Activated naive CD4-positive, alpha-beta T cell treated with anti-CD3 and anti-CD28 coated beads, Interleukin-2, amount 50 U/mL, for 24 hours (primary cell): ENCODE results near the gene GABBR1.

Experiments used
- H3K27ac Mint-ChIP-seq: one replicate; pipeline ENCODE4 v1.8.0; 2021; ENCODE audit warnings: mild to moderate bottlenecking, mixed read lengths
- H3K27me3 Mint-ChIP-seq: one replicate; pipeline ENCODE4 v1.8.0; 2021; ENCODE audit warnings: mixed read lengths
- H3K36me3 Mint-ChIP-seq: one replicate; pipeline ENCODE4 v1.8.0; 2021; ENCODE audit warnings: mixed read lengths
- H3K4me1 Mint-ChIP-seq: one replicate; pipeline ENCODE4 v1.8.0; 2021; ENCODE audit warnings: mixed read lengths
- H3K4me3 Mint-ChIP-seq: one replicate; pipeline ENCODE4 v1.8.0; 2021; ENCODE audit warnings: mild to moderate bottlenecking, mixed read lengths
- H3K9me3 Mint-ChIP-seq: one replicate; pipeline ENCODE4 v1.8.0; 2021; ENCODE audit warnings: mixed read lengths

GABBR1 gene

DNA sequence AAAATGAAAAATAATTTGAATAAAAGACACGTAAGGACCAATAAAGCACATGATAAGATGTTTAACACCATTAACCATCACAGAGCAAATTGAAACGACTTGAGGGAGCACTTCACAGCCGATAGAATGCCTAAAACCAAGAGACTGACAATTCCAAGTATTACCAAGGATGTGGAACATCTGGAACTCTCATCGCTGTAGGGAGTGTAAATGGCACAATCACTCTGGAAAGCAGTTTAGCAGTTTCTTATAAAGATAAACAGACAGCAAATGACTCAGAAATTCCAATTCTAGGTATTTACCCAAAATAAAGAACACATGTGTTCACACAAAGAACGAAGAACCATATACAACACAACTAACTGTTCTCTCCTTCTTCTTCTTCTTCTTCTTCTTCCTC lies 65.0 kb downstream of the GABBR1 start:
- H3K27ac Mint-ChIP-seq: no peak overlapping the region

DNA sequence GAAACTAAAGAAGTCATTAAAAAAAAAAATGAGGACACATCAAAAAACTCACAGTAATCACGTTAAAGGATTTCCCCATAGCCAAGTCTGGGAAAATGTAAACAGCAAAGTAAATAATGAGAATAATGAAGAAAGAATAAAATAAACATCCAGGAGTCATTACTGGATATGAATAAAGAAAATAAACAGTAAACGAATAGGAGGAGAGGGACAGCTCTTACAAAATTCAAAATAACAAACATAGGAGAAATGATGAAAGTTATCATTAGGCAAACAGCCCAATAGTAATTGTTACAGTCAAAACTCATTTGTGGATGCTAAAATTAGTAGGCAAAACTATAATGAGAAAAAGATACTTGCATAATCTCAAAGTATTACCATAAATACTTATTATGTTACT lies 65.4 kb downstream of the GABBR1 start:
- no peaks in the 10 kb centered on the region for H3K9me3 Mint-ChIP-seq
- peaks cover 8% of the 10 kb centered on the region for H3K4me1 Mint-ChIP-seq
- H3K27me3 Mint-ChIP-seq: peaks cover 28% of the 10 kb centered on the region
- H3K36me3 Mint-ChIP-seq: no peaks in the 10 kb centered on the region
- no peak overlapping the region for H3K4me3 Mint-ChIP-seq
- H3K27ac Mint-ChIP-seq: no peak overlapping the region

More for the DNA sequence above, 65.0 kb downstream of the GABBR1 start:
- no peaks in the 10 kb centered on the region for H3K9me3 Mint-ChIP-seq
- no peak overlapping the region for H3K4me3 Mint-ChIP-seq
- no peaks in the 10 kb centered on the region for H3K36me3 Mint-ChIP-seq
- H3K4me1 Mint-ChIP-seq: peaks cover 8% of the 10 kb centered on the region
- H3K27me3 Mint-ChIP-seq: peaks cover 27% of the 10 kb centered on the region

DNA sequence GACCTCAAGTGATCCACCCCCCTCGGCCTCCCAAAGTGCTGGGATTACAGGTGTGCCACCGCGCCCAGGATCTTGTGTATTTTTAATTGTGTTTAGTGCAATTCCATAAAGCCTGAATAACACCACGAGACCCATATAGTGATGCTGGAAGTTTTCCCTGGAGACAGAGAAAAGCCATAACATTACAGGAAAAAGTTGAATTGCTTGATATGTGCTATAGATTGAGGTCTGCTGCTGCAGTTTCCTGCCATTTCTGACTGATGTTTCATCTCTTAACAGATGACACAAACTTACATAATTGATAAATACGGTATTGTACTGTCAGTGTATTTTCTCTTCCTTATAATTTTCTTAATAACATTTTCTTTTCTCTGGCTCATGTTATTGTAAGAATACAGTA lies 66.1 kb downstream of the GABBR1 start:
- H3K4me1 Mint-ChIP-seq: peaks cover 8% of the 10 kb centered on the region
- no peaks in the 10 kb centered on the region for H3K36me3 Mint-ChIP-seq
- H3K27me3 Mint-ChIP-seq: peaks cover 26% of the 10 kb centered on the region
- H3K27ac Mint-ChIP-seq: no peak overlapping the region
- H3K9me3 Mint-ChIP-seq: no peaks in the 10 kb centered on the region
- H3K4me3 Mint-ChIP-seq: no peak overlapping the region

DNA sequence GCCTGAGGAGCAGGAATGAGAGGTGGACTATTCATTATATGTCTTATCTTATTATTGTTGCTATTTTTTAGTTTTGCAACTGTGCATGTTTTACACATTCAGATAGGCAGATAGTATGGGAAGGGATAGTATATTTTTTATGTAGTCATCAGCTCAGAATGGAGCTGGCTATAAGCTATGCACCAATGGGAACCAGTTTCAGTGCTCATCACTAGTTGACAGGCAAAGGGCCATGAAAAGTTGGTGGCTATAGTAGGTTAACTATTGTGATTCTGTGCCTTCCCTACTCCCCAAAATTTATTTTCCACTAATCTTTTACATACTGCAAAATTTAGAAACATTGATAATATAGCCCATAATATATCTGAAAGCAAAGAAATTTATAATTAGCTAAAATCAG lies 68.1 kb downstream of the GABBR1 start:
- peaks cover 32% of the 10 kb centered on the region for H3K27me3 Mint-ChIP-seq
- no peaks in the 10 kb centered on the region for H3K9me3 Mint-ChIP-seq
- no peak overlapping the region for H3K27ac Mint-ChIP-seq
- no peaks in the 10 kb centered on the region for H3K36me3 Mint-ChIP-seq
- H3K4me3 Mint-ChIP-seq: no peak overlapping the region
- H3K4me1 Mint-ChIP-seq: peaks cover 8% of the 10 kb centered on the region

DNA sequence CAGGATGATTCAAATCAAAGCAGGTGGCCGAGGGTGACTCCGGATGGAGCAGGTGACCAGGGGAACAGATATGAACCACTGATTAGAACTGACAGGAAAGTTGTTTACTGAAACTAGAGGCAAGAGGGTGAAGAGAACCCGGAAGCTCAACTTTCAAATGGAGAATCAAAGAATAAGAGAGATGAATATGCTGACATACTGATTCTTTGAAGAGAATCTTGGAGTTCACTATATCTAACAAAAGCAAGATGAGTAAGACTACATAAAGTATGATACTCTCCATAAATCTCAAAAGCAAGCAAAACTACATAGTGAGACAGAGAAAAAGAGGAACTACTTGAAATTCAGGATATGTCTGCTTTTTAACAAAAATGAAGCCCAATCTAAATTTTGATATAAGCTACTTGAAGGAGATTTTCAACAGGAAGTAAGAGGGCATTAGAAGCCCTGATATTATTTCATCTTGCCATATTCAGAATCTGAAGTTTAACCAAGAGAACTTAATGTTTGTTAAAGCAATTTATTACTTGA lies 69.5 kb downstream of the GABBR1 start:
- Mint-ChIP-seq H3K9me3 (no peaks in the 10 kb centered on the region), H3K27me3 (peaks cover 39% of the 10 kb centered on the region), H3K4me3 (no peak overlapping the region), H3K4me1 (peaks cover 8% of the 10 kb centered on the region), H3K27ac (no peak overlapping the region), H3K36me3 (no peaks in the 10 kb centered on the region)

DNA sequence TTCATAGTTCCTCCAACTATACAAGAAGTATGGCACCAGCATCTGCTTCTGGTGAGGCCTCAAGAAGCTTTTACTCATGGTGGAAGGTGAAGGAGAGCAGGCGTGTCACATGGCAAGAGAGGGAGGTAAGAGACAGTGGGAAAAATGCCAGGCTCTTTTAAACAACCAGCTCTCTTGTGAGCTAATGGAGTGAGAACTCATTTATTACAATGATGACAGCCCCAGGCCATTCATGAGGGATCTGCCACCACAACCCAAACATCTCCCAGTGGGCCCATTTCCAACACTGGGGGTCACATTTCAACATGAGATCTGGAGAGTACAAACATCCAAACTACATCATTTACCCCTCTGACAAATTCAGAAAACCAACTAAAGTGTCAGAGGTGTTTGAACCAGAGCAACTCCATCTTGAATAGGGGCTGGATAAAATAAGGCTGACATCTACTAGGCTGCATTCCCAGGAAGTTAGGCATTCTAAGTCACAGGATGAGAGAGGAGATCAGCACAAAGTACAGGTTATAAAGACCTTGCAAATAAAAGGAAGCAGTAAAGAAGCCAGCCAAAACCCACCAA lies 71.3 kb downstream of the GABBR1 start:
- no peaks in the 10 kb centered on the region for H3K36me3 Mint-ChIP-seq
- no peak overlapping the region for H3K4me3 Mint-ChIP-seq
- H3K27ac Mint-ChIP-seq: no peak overlapping the region
- H3K4me1 Mint-ChIP-seq: peaks cover 8% of the 10 kb centered on the region
- H3K27me3 Mint-ChIP-seq: peaks cover 43% of the 10 kb centered on the region
- H3K9me3 Mint-ChIP-seq: no peaks in the 10 kb centered on the region

DNA sequence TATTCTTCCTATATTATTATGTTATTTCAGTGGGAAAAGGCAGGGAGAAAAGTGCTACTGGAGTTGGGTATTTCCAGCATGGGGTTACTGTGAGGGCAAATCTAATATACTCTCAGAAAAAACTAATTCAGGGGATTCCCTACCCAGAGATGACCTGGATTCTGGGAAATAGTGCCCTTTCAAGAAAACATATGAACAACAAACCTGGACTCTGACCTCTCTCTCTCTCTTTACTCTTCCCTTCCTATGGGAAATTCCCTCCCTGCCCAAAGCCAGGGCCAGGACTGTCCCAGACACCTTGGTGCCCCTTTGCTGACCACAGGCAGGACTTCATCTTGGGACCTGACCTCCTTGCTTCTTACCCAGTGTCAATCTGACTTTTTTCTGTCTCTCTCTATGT lies 71.9 kb downstream of the GABBR1 start:
- Mint-ChIP-seq H3K36me3 (no peaks in the 10 kb centered on the region), H3K27ac (no peak overlapping the region), H3K4me1 (peaks cover 8% of the 10 kb centered on the region), H3K4me3 (no peak overlapping the region), H3K27me3 (peaks cover 46% of the 10 kb centered on the region), H3K9me3 (no peaks in the 10 kb centered on the region)

DNA sequence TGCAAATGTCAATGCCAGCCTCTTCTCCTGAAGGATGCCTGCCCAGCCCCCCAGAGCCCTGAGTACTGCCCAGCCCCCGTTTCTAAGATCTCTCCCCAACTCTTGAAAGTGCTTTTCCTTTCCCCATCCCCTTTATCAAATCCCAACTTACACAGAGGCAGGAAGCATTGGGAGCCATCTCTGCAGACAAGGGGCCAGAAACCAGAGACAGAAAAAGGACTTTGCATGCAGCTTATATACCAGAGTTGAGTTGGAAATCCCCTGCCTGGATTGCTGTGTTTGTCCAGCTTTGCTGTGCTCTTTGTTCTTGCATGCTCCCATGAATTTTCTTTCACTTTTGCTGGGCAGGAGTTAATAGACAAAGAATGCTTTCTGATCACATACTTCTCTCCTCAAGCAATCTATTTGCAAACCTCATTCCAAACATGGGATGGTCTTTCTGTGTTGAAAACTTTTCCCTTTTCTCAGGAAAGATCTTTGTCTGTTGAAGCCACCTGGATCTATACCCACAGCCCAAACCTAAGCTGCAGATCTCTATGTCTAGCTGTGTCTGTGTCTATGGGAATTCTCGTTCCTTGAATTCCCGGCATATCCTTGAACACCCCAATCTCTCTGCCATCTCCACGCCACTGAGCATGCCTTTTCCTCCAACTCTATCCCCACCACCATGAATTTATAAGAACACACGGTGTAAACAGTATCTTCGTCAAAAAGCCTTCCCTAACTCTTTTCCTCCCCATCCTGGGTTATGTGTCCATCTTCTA lies 73.3 kb downstream of the GABBR1 start, which contains the start of gene UBD:
Gene UBD (minus strand): TSS at position 209 of the 764 bp plus-strand sequence. CDS start 31 bp downstream, at position 178.
- Mint-ChIP-seq H3K27me3 (peaks cover 52% of the 10 kb centered on the region), H3K4me3 (no peak within 1 kb of the TSS), H3K9me3 (peaks cover 2% of the 10 kb centered on the region), H3K4me1 (peaks cover 8% of the 10 kb centered on the region), H3K27ac (no peak within 1 kb of the TSS), H3K36me3 (peaks cover 2% of the 10 kb centered on the region)

DNA sequence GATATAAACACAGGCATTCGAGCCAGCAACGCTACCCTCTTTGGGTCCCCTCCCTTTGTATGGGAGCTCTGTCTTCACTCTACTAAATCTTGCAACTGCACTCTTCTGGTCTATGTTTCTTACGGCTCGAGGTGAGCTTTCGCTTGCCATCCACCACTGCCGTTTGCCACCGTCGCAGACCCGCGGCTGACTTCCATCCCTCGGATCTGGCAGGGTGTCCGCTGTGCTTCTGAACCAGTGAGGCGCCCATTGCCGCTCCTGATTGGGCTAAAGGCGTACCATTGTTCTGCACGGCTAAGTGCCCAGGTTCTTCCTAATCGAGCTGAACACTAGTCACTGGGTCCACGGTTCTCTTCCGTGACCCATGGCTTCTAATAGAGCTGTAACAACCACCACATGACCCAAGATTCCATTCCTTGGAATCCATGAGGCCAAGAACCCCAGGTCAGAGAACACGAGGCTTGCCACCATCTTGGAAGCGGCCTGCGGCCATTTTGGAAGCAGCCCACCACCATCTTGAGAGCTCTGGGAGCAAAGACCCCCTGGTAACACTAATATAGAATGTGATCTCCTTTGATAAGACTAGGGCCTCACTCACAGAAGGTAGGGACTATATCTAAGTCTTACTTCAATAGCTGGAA lies 74.4 kb downstream of the GABBR1 start:
- H3K36me3 Mint-ChIP-seq: peaks cover 2% of the 10 kb centered on the region
- peaks cover 5% of the 10 kb centered on the region for H3K9me3 Mint-ChIP-seq
- no peak overlapping the region for H3K4me3 Mint-ChIP-seq
- peaks cover 63% of the 10 kb centered on the region for H3K27me3 Mint-ChIP-seq
- no peak overlapping the region for H3K27ac Mint-ChIP-seq
- peaks cover 11% of the 10 kb centered on the region for H3K4me1 Mint-ChIP-seq

DNA sequence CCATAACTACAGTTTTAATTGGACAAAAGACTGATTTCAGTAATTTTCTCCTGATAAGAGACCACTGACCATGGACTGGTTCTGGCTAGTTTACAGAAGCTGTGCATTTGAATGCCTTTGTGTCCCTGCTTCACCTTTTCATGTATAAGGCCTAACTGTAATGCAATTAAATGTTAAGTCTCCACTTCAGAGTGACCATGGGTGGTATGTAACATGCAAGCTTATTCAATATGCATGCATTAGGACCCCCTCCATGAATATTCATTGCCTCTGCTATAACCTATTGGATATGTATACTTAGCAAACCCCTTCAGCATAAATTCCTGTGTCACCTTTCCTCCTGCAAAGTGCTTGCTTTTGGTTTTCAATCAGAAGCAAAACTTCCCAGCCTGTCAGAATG lies 75.7 kb downstream of the GABBR1 start:
- Mint-ChIP-seq H3K9me3 (peaks cover 5% of the 10 kb centered on the region), H3K4me1 (peaks cover 13% of the 10 kb centered on the region), H3K27me3 (peaks cover 66% of the 10 kb centered on the region), H3K27ac (no peak overlapping the region), H3K36me3 (peaks cover 2% of the 10 kb centered on the region), H3K4me3 (no peak overlapping the region)

DNA sequence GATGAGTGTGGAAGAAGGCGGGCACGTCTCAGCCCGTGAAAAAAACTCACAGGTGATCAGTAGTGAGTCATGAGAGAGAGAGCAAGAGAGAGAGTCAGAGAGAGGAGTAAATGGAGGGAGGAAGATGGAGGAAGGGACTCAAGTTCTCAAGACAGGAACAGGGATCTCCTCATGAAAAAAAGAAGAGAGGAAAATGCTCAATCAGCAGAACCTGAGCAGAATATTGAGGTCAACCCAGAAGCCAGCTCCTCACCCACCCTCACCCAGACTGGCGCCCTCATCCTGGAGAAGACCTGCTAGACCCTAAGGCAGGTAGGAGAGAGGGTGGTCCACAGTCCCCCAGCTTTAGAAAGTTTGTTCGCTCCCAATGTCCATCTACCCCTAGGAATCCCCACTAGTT lies 78.2 kb downstream of the GABBR1 start:
- peaks cover 61% of the 10 kb centered on the region for H3K27me3 Mint-ChIP-seq
- no peak overlapping the region for H3K4me3 Mint-ChIP-seq
- peaks cover 13% of the 10 kb centered on the region for H3K4me1 Mint-ChIP-seq
- peaks cover 2% of the 10 kb centered on the region for H3K36me3 Mint-ChIP-seq
- H3K27ac Mint-ChIP-seq: no peak overlapping the region
- peaks cover 5% of the 10 kb centered on the region for H3K9me3 Mint-ChIP-seq

DNA sequence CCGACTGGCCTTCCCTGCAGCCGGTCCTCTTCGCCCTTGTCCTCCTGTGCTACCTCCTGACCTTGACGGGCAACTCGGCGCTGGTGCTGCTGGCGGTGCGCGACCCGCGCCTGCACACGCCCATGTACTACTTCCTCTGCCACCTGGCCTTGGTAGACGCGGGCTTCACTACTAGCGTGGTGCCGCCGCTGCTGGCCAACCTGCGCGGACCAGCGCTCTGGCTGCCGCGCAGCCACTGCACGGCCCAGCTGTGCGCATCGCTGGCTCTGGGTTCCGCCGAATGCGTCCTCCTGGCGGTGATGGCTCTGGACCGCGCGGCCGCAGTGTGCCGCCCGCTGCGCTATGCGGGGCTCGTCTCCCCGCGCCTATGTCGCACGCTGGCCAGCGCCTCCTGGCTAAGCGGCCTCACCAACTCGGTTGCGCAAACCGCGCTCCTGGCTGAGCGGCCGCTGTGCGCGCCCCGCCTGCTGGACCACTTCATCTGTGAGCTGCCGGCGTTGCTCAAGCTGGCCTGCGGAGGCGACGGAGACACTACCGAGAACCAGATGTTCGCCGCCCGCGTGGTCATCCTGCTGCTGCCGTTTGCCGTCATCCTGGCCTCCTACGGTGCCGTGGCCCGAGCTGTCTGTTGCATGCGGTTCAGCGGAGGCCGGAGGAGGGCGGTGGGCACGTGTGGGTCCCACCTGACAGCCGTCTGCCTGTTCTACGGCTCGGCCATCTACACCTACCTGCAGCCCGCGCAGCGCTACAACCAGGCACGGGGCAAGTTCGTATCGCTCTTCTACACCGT lies 79.5 kb downstream of the GABBR1 start:
- Mint-ChIP-seq H3K27me3 (peaks cover 57% of the 10 kb centered on the region), H3K36me3 (peaks cover 2% of the 10 kb centered on the region), H3K9me3 (peaks cover 5% of the 10 kb centered on the region), H3K27ac (peak overlapping the region; percentile 61), H3K4me3 (peak overlapping the region; percentile 83), H3K4me1 (peaks cover 13% of the 10 kb centered on the region)

DNA sequence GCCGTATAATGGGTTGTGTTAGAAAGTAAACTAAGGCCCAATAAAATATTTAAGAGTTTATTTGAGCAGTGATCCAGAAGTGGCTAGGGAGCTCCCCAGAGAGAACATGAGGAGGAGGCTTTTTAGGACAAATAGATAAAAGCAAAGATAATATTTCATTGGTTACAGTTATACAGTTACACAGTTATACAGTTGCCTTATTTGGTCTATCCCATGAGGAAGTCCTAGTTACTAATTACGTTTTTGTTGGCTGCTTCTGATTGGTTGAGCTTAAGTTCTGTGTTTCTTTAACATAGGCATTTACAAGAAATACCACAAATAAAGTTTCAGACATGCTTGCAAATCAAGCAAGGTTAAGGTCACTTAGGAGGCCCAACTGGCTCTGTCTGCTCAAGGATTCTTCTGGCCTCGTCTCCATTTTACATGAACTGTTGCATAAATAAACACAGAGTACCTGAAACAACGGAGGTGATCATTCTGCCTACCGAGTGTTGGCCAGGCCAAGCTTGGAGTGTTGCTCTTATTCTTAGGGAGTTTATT lies 80.4 kb downstream of the GABBR1 start:
- Mint-ChIP-seq H3K9me3 (peaks cover 5% of the 10 kb centered on the region), H3K4me3 (peak overlapping the region; percentile 83), H3K4me1 (peaks cover 13% of the 10 kb centered on the region), H3K27me3 (peaks cover 53% of the 10 kb centered on the region), H3K27ac (no peak overlapping the region), H3K36me3 (peaks cover 2% of the 10 kb centered on the region)

DNA sequence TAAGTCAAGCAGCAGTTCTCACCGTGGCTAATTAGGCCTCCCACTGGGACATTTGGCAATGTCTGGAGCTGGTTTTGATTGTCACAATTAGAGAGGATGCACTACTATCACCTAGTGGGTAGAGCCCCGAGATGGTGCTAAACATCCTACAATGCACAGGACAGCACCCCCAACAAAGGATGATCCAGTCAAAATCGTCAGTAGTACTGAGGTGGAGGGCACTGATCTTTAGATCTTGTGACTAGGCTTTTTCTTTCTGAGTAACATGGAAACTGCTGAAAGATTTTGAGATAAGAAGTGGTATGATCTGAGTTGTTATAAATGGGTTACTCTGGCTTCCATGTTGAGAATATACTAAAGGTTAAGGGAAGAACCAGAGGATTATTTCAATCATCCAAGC lies 85.4 kb downstream of the GABBR1 start:
- Mint-ChIP-seq H3K27me3 (peaks cover 28% of the 10 kb centered on the region), H3K4me3 (no peak overlapping the region), H3K36me3 (no peaks in the 10 kb centered on the region), H3K27ac (no peak overlapping the region), H3K4me1 (no peaks in the 10 kb centered on the region), H3K9me3 (no peaks in the 10 kb centered on the region)

DNA sequence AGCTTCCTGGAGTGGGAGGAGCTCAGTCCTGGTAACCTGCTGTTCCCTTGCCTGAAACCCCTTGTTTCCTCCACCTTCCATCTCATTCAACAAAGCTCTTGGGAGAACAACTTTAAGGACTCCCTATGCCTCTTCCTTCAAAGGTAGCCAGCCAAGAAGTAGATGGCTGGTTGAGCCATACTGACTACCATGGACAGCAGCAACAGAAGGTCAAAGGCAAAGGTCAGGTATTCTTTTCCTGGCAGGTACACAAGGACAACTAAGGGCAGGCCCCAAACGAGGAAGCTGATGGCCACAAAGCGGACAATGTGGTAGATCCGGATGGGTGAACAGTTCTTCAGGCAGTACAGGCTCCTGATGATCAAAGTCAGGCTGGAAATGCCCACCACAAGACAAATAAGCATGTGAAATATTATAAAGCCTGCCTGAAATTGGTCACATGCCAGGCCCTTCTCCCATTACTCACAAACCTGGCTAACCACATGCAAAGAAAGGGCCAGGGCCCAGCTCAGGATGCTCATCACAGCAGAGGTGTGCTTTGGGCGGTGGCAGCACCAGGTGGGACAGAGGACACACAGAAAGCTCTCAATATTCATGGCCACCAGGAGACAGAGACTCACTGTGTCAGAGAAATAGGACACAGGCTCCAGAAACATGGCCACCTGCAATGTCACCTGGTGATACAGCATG lies 95.1 kb downstream of the GABBR1 start:
- no peaks in the 10 kb centered on the region for H3K4me1 Mint-ChIP-seq
- no peak overlapping the region for H3K27ac Mint-ChIP-seq
- H3K9me3 Mint-ChIP-seq: no peaks in the 10 kb centered on the region
- H3K27me3 Mint-ChIP-seq: peaks cover 10% of the 10 kb centered on the region
- no peaks in the 10 kb centered on the region for H3K36me3 Mint-ChIP-seq
- H3K4me3 Mint-ChIP-seq: no peak overlapping the region
